HEK293 (cell line): ENCODE data around the gene ELN.

Experiments used
- CTCF ChIA-PET: fragments of 350-600 bp; formaldehyde crosslinking; extraction: SDS; loops from one replicate; lab custom pipeline; 2021; ENCODE audit warnings: antibody characterized with exemption; lab: Yijun Ruan, JAX
- POLR2A ChIA-PET: fragments of 300-600 bp; formaldehyde crosslinking; extraction: SDS; loops from one replicate; lab custom pipeline; 2020; ENCODE audit warnings: antibody characterized with exemption, inconsistent platforms; lab: Yijun Ruan, JAX
- H3K27ac ChIP-seq: fragments of 200-500 bp; sonication (Bioruptor generic); 2 replicates; pipeline ENCODE4 v1.5.1; 2014; ENCODE audit warnings: low read depth, low read length, control low read depth, inconsistent platforms; ENCODE audit errors: extremely low read depth
- H3K36me3 ChIP-seq, 2 experiments: fragments of 200-500 bp in 1 of 2; sonication (Bioruptor generic) in 1 of 2; 1 replicate in 1 of 2; 2 replicates in 1 of 2; pipeline ENCODE4 v1.5.1; 2014 to 2017; ENCODE audit warnings: inconsistent platforms in 2 of 2, low read length in 2 of 2; ENCODE audit not compliant: control insufficient read depth in 2 of 2, insufficient read depth in 1 of 2
- H3K4me1 ChIP-seq: fragments of 200-500 bp; sonication (Bioruptor generic); 2 replicates; pipeline ENCODE4 v1.5.1; 2014; ENCODE audit warnings: mild to moderate bottlenecking, low read length, inconsistent platforms; ENCODE audit not compliant: control insufficient read depth, insufficient read depth
- H3K4me3 ChIP-seq: 2 replicates; pipeline ENCODE4 v1.5.1; 2011; ENCODE audit warnings: low read depth, mild to moderate bottlenecking, control low read depth, low read length, moderate library complexity
- H3K9me3 ChIP-seq: fragments of 200-500 bp; sonication (Bioruptor generic); 2 replicates; pipeline ENCODE4 v1.5.1; 2014; ENCODE audit warnings: low read depth, low read length, inconsistent platforms; ENCODE audit not compliant: control insufficient read depth, insufficient read depth
- ELK4 ChIP-seq: IDR thresholded peaks from 2 replicates; pipeline ENCODE4 v1.6.1; 2011; ENCODE audit warnings: mild to moderate bottlenecking, low read depth, low read length, borderline replicate concordance
- HOXD13 ChIP-seq: sonication (generic); formaldehyde crosslinking; IDR thresholded peaks from 2 replicates; pipeline ENCODE4 v1.8.0; 2022; ENCODE audit warnings: missing genetic modification reagents, borderline replicate concordance
- KLF10 ChIP-seq: fragments of 450-650 bp; IDR thresholded peaks from 2 replicates; pipeline ENCODE4 v1.5.1; 2018; ENCODE audit warnings: missing biosample characterization, mild to moderate bottlenecking, missing genetic modification characterization
- KLF8 ChIP-seq: fragments of 450-650 bp; formaldehyde crosslinking; IDR thresholded peaks from 2 replicates; pipeline ENCODE4 v1.5.1; 2016; ENCODE audit warnings: missing biosample characterization, missing genetic modification characterization
- OSR2 ChIP-seq: fragments of 450-650 bp; formaldehyde crosslinking; IDR thresholded peaks from 2 replicates; pipeline ENCODE4 v1.5.1; 2016; ENCODE audit warnings: missing biosample characterization, missing genetic modification characterization
- PRDM4 ChIP-seq: fragments of 450-650 bp; formaldehyde crosslinking; IDR thresholded peaks from 2 replicates; pipeline ENCODE4 v1.5.1; 2017; ENCODE audit warnings: missing biosample characterization, missing genetic modification characterization
- SP3 ChIP-seq: fragments of 450-650 bp; formaldehyde crosslinking; IDR thresholded peaks from 2 replicates; pipeline ENCODE4 v1.5.1; 2016; ENCODE audit warnings: missing biosample characterization, missing genetic modification characterization
- TRIM28 ChIP-seq: IDR thresholded peaks from 2 replicates; pipeline ENCODE4 v1.6.1; 2011; ENCODE audit warnings: low read length, control low read depth, borderline replicate concordance
- WT1 ChIP-seq: fragments of 450-650 bp; formaldehyde crosslinking; IDR thresholded peaks from 2 replicates; pipeline ENCODE4 v1.5.1; 2016; ENCODE audit warnings: missing biosample characterization, missing genetic modification characterization
- ZIC2 ChIP-seq: fragments of 450-650 bp; formaldehyde crosslinking; IDR thresholded peaks from 2 replicates; pipeline ENCODE4 v1.5.1; 2016; ENCODE audit warnings: missing biosample characterization, missing genetic modification characterization
- ZNF2 ChIP-seq: fragments of 450-650 bp; formaldehyde crosslinking; IDR thresholded peaks from 2 replicates; pipeline ENCODE4 v1.5.1; 2016; ENCODE audit warnings: missing biosample characterization, missing genetic modification characterization
- ZNF239 ChIP-seq: fragments of 450-650 bp; formaldehyde crosslinking; IDR thresholded peaks from 2 replicates; pipeline ENCODE4 v1.5.1; 2016; ENCODE audit warnings: missing biosample characterization, missing genetic modification characterization
- ZNF311 ChIP-seq: fragments of 450-650 bp; formaldehyde crosslinking; IDR thresholded peaks from 2 replicates; pipeline ENCODE4 v1.5.1; 2017; ENCODE audit warnings: missing biosample characterization, missing genetic modification characterization, borderline replicate concordance
- ZNF473 ChIP-seq: fragments of 450-650 bp; formaldehyde crosslinking; IDR thresholded peaks from 2 replicates; pipeline ENCODE4 v1.5.1; 2017; ENCODE audit warnings: missing biosample characterization, missing genetic modification characterization
- ZNF585B ChIP-seq: fragments of 450-650 bp; formaldehyde crosslinking; IDR thresholded peaks from 2 replicates; pipeline ENCODE4 v1.5.1; 2016; ENCODE audit warnings: missing biosample characterization, missing genetic modification characterization
- ZNF596 ChIP-seq: fragments of 450-650 bp; IDR thresholded peaks from 2 replicates; pipeline ENCODE4 v1.5.0; 2018; ENCODE audit warnings: missing biosample characterization, mild to moderate bottlenecking, missing genetic modification characterization, moderate library complexity
- ZNF658 ChIP-seq: fragments of 450-650 bp; formaldehyde crosslinking; IDR thresholded peaks from 2 replicates; pipeline ENCODE4; 2016; ENCODE audit warnings: missing biosample characterization, missing genetic modification characterization
- ZNF707 ChIP-seq: fragments of 450-650 bp; formaldehyde crosslinking; IDR thresholded peaks from 2 replicates; pipeline ENCODE4 v1.5.1; 2016; ENCODE audit warnings: missing biosample characterization, missing genetic modification characterization
- ZNF76 ChIP-seq: fragments of 450-650 bp; formaldehyde crosslinking; IDR thresholded peaks from 2 replicates; pipeline ENCODE4; 2016; ENCODE audit warnings: low read depth, missing biosample characterization, missing genetic modification characterization, borderline replicate concordance
- TF ChIP-seq, protein P1 (sequence below): fragments of 450-650 bp; formaldehyde crosslinking; IDR thresholded peaks from 2 replicates; pipeline ENCODE4 v1.5.0; 2017; ENCODE audit warnings: missing biosample characterization, missing genetic modification characterization, borderline replicate concordance
- TF ChIP-seq, protein P2 (sequence below): fragments of 450-650 bp; IDR thresholded peaks from 2 replicates; pipeline ENCODE4 v1.5.1; 2018; ENCODE audit warnings: missing biosample characterization, mild to moderate bottlenecking, missing genetic modification characterization

The ELN gene

GRCh38 chr7:74033372-74034311, 5.7 kb downstream of the ELN start:
- TF ChIP-seq, protein P1, sequence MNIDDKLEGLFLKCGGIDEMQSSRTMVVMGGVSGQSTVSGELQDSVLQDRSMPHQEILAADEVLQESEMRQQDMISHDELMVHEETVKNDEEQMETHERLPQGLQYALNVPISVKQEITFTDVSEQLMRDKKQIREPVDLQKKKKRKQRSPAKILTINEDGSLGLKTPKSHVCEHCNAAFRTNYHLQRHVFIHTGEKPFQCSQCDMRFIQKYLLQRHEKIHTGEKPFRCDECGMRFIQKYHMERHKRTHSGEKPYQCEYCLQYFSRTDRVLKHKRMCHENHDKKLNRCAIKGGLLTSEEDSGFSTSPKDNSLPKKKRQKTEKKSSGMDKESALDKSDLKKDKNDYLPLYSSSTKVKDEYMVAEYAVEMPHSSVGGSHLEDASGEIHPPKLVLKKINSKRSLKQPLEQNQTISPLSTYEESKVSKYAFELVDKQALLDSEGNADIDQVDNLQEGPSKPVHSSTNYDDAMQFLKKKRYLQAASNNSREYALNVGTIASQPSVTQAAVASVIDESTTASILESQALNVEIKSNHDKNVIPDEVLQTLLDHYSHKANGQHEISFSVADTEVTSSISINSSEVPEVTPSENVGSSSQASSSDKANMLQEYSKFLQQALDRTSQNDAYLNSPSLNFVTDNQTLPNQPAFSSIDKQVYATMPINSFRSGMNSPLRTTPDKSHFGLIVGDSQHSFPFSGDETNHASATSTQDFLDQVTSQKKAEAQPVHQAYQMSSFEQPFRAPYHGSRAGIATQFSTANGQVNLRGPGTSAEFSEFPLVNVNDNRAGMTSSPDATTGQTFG (tag by site-specific recombination): no peak
- peak; percentile 81 for TF ChIP-seq ZIC2 (tag by site-specific recombination)
- no peak for TF ChIP-seq ZNF76 (tag by site-specific recombination)
- Histone ChIP-seq H3K9me3 (no peaks in the 10 kb centered on the region), H3K4me3 (no peak overlapping the region), H3K36me3 (no peaks in the 10 kb centered on the region), H3K4me1 (no peaks in the 10 kb centered on the region), H3K27ac (no peak overlapping the region)
- ChIA-PET POLR2A (interaction anchor here (0.6 kb wide), 1 partner anchor 337 kb away, joined by 4 read pairs; no protein-coding TSS in a partner anchor), CTCF (interaction anchor here (0.6 to 2.9 kb wide), 2 partner anchors 229 to 367 kb away, joined by 3 to 7 read pairs; no protein-coding TSS in a partner anchor)

DNA sequence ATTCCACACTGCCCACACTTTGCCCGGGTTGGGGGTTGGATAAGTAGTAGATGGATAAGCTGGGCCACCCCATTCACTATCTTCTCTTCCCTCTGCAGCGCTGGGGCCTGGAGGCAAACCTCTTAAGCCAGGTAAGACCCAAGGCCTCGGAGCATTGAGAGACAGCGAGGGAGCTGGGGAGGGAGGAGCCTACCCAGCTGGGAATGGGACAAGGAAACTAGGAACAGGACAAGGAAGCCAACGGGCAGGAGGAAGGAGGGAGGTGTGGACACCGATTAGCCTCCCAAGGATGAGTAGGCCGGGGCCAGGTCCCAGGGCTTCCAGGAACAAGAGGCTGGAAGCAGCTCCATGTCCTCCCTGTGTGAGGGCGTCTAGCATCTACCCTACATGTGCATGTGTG, 9.6 kb downstream of the ELN start:
- TF ChIP-seq KLF8 (tag by site-specific recombination) (no peak), KLF10 (tag by site-specific recombination) (no peak), ZNF596 (tag by site-specific recombination) (no peak), TRIM28 (no peak), ZNF585B (no peak), PRDM4 (no peak), ZNF707 (tag by site-specific recombination) (no peak), SP3 (tag by site-specific recombination) (no peak), ZNF2 (tag by site-specific recombination) (no peak), HOXD13 (CRISPR knock-in tag) (no peak), WT1 (tag by site-specific recombination) (no peak), ZNF473 (tag by site-specific recombination) (no peak), OSR2 (tag by site-specific recombination) (no peak), ZNF658 (no peak), ZNF239 (no peak), ELK4 (no peak), ZNF311 (tag by site-specific recombination) (no peak)
- TF ChIP-seq, protein P2, sequence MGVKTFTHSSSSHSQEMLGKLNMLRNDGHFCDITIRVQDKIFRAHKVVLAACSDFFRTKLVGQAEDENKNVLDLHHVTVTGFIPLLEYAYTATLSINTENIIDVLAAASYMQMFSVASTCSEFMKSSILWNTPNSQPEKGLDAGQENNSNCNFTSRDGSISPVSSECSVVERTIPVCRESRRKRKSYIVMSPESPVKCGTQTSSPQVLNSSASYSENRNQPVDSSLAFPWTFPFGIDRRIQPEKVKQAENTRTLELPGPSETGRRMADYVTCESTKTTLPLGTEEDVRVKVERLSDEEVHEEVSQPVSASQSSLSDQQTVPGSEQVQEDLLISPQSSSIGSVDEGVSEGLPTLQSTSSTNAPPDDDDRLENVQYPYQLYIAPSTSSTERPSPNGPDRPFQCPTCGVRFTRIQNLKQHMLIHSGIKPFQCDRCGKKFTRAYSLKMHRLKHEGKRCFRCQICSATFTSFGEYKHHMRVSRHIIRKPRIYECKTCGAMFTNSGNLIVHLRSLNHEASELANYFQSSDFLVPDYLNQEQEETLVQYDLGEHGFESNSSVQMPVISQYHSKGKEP (tag by site-specific recombination): no peak
- H3K4me1 ChIP-seq: no peaks in the 10 kb centered on the region
- CTCF ChIA-PET: interaction anchor here (0.9 to 2.7 kb wide), 3 partner anchors 11 to 31 kb away, joined by 3 to 11 read pairs (median 5); no protein-coding TSS in a partner anchor
- no peak overlapping the region for H3K27ac ChIP-seq
- no peaks in the 10 kb centered on the region for H3K36me3 ChIP-seq
- POLR2A ChIA-PET: no interaction called here
- H3K9me3 ChIP-seq: no peaks in the 10 kb centered on the region
- H3K4me3 ChIP-seq: no peak overlapping the region
